HG02623 (cell line): ENCODE data around the gene SLC17A4.

Experiments
- ATAC-seq: cut with Tn5 transposase; IDR thresholded peaks from one replicate; pipeline ENCODE4 v1.9.1; 2021; ENCODE audit warnings: moderate library complexity; ENCODE audit not compliant: unreplicated experiment

Gene SLC17A4

GRCh38 chr6:25804804-25805203 is 50.3 kb downstream of the SLC17A4 start:
- no peak for ATAC-seq

GRCh38 chr6:25815194-25815593 is 60.7 kb downstream of the SLC17A4 start:
- ATAC-seq, result no peak

GRCh38 chr6:25816252-25816651 is 61.7 kb downstream of the SLC17A4 start:
- ATAC-seq, result no peak

GRCh38 chr6:25821341-25821740 is 66.8 kb downstream of the SLC17A4 start:
- ATAC-seq, result no peak

- no peak for ATAC-seq
Measured at GRCh38 chr6:25829375-25829774, 74.8 kb downstream of the SLC17A4 start.

GRCh38 chr6:25830458-25830857 is 75.9 kb downstream of the SLC17A4 start:
- ATAC-seq, result no peak
